Keratinocyte (primary cell): ENCODE data around the gene TRH. TPM values are rescaled to one million over a fixed set of nuclear protein-coding genes. Genes with fewer than 3 reads are reported as not detected.
A peak's percentile ranks its signal among the peaks of the same experiment; 100 is the strongest.

Source experiments
- DNase-seq: peaks from one replicate; pipeline ENCODE4 v3.0.0-alpha.2; 2011; ENCODE audit warnings: low read depth, missing footprints, low spot score
- FAIRE-seq: peaks from 2 replicates; lab custom pipeline; 2011; peaks lifted over from hg19 to GRCh38; lab: Jason Lieb, UNC
- H2AFZ ChIP-seq: 2 replicates; pipeline ENCODE4 v1.6.0; 2012; ENCODE audit warnings: low read length, control low read depth, inconsistent platforms; ENCODE audit not compliant: control insufficient read depth
- H3K27ac ChIP-seq: 2 replicates; pipeline ENCODE4 v1.5.1; 2011; ENCODE audit warnings: low read length; ENCODE audit not compliant: control insufficient read depth, insufficient read depth
- H3K27me3 ChIP-seq: 3 replicates; pipeline ENCODE4 v1.6.0; 2011; ENCODE audit warnings: low read length; ENCODE audit not compliant: control insufficient read depth, insufficient read depth; ENCODE audit errors: extremely low read depth
- H3K36me3 ChIP-seq, 2 experiments: 2 replicates in 1 of 2; 3 replicates in 1 of 2; pipeline ENCODE4 v1.5.1; 2011; ENCODE audit warnings: low read length in 2 of 2, mild to moderate bottlenecking in 1 of 2; ENCODE audit not compliant: control insufficient read depth in 2 of 2, insufficient read depth in 2 of 2; ENCODE audit errors: extremely low read depth in 1 of 2
- H3K4me1 ChIP-seq: 3 replicates; pipeline ENCODE4 v1.5.1; 2011; ENCODE audit warnings: low read length; ENCODE audit not compliant: control insufficient read depth, insufficient read depth; ENCODE audit errors: extremely low read depth
- H3K4me2 ChIP-seq: 3 replicates; pipeline ENCODE4 v1.6.0; 2011; ENCODE audit warnings: low read depth, low read length; ENCODE audit not compliant: control insufficient read depth, insufficient read depth; ENCODE audit errors: extremely low read depth
- H3K4me3 ChIP-seq, 3 experiments: fragments of 200-600 bp in 1 of 3; sonication (generic) in 1 of 3; 2 replicates in 2 of 3; 3 replicates in 1 of 3; pipeline ENCODE4 v1.5.1; 2011 to 2016; ENCODE audit warnings: low read length in 3 of 3, mild to moderate bottlenecking in 3 of 3, control low read depth in 2 of 3, inconsistent platforms in 1 of 3, low read depth in 1 of 3, mixed read lengths in 1 of 3, mixed run types in 1 of 3, moderate library complexity in 1 of 3; ENCODE audit not compliant: control insufficient read depth in 2 of 3, insufficient read depth in 2 of 3; ENCODE audit errors: extremely low read depth in 1 of 3
- H3K79me2 ChIP-seq: 2 replicates; pipeline ENCODE4 v1.6.0; 2012; ENCODE audit warnings: low read length; ENCODE audit not compliant: control insufficient read depth, insufficient read depth
- H3K9ac ChIP-seq: 3 replicates; pipeline ENCODE4 v1.6.0; 2011; ENCODE audit warnings: low read length; ENCODE audit not compliant: control insufficient read depth, insufficient read depth; ENCODE audit errors: extremely low read depth
- H3K9me1 ChIP-seq: 3 replicates; pipeline ENCODE4 v1.6.0; 2011; ENCODE audit warnings: low read length; ENCODE audit not compliant: control insufficient read depth, insufficient read depth; ENCODE audit errors: extremely low read depth
- H3K9me3 ChIP-seq: 2 replicates; pipeline ENCODE4 v1.5.1; 2012; ENCODE audit warnings: low read depth, low read length; ENCODE audit not compliant: control insufficient read depth
- H4K20me1 ChIP-seq: 3 replicates; pipeline ENCODE4 v1.6.0; 2011; ENCODE audit warnings: low read length; ENCODE audit not compliant: control insufficient read depth, insufficient read depth; ENCODE audit errors: extremely low read depth
- CTCF ChIP-seq, 3 experiments: IDR thresholded peaks in 1 of 3; conservative IDR thresholded peaks in 1 of 3; optimal IDR thresholded peaks in 1 of 3; 2 replicates in 2 of 3; 3 replicates in 1 of 3; pipeline versions ENCODE3 to v1.5.1; 2011; ENCODE audit warnings: low read length in 3 of 3, mild to moderate bottlenecking in 3 of 3, moderate library complexity in 2 of 3, control low read depth in 1 of 3, inconsistent platforms in 1 of 3; ENCODE audit not compliant: insufficient read depth in 2 of 3; ENCODE audit errors: extremely low read depth in 1 of 3
- EZH2 ChIP-seq: IDR thresholded peaks from one replicate; pipeline ENCODE4 v1.6.1; 2012; ENCODE audit warnings: inconsistent platforms, mild to moderate bottlenecking, low read length, moderate library complexity
- dilution Hi-C: fragments of 300-500 bp; cut with MboI; formaldehyde crosslinking; loops from one replicate; pipeline ENCODE4 v1.7.0; 2020; ENCODE audit warnings: low sequenced_read_pairs; ENCODE audit not compliant: extremely low pct_ligation_motif_present
- polyA plus RNA-seq, 5 experiments: library from polyadenylated mRNA; depleted of rRNA in 3 of 5; stranded (reverse) in 3 of 5; stranded (forward) in 1 of 5; unstranded in 1 of 5; fragments of >200 nt; gene quantifications; 1 replicate in 1 of 5; 2 replicates in 3 of 5; 3 replicates in 1 of 5; pipeline versions ENCODE4 v1.2.1 to v1.2.3, GENCODE V29; 2011 to 2012; ENCODE audit warnings: missing spikeins in 2 of 5, low read depth in 1 of 5, low replicate concordance in 1 of 5

Gene TRH
- polyA plus RNA-seq, 1 donor (not counting 4 experiments of a cell fraction or from before 2014, with no cell fraction given), result not detected

GRCh38 chr3:129974833-129975704, 549 bp downstream of the TRH start:
- Histone ChIP-seq H3K36me3 (no peaks in the 10 kb centered on the region), H3K4me1 (no peaks in the 10 kb centered on the region), H3K79me2 (no peaks in the 10 kb centered on the region), H3K27me3 (peaks cover 43% of the 10 kb centered on the region), H3K4me2 (no peak overlapping the region), H3K9me1 (no peaks in the 10 kb centered on the region), H3K27ac (no peak overlapping the region), H3K4me3 (no peak overlapping the region), H3K9ac (no peak overlapping the region), H2AFZ (no peak overlapping the region), H3K9me3 (no peaks in the 10 kb centered on the region), H4K20me1 (no peaks in the 10 kb centered on the region)
- peak; percentile 100 for TF ChIP-seq EZH2
- TF ChIP-seq CTCF (optimal IDR thresholded peaks at IDR 0.05 in 1 of 3, IDR thresholded peaks at IDR 0.05 in 1 of 3, conservative IDR thresholded peaks at IDR 0.05 in 1 of 3; ENCODE audit: extremely low read depth in 1 of 3, insufficient read depth in 2 of 3, low read length in 3 of 3), result no peak
- no peak for FAIRE-seq
- dilution Hi-C loops, result no loop called here
- no peak for DNase-seq

- no peaks in the 10 kb centered on the region for H4K20me1 ChIP-seq
- H3K9me3 ChIP-seq, result no peaks in the 10 kb centered on the region
- no peak overlapping the region for H3K9ac ChIP-seq
- dilution Hi-C loops, result no loop called here
- DNase-seq (no peak), FAIRE-seq (no peak)
- no peaks in the 10 kb centered on the region for H3K36me3 ChIP-seq
- no peaks in the 10 kb centered on the region for H3K79me2 ChIP-seq
- TF ChIP-seq CTCF (optimal IDR thresholded peaks at IDR 0.05 in 1 of 3, IDR thresholded peaks at IDR 0.05 in 1 of 3, conservative IDR thresholded peaks at IDR 0.05 in 1 of 3; ENCODE audit: extremely low read depth in 1 of 3, insufficient read depth in 2 of 3, low read length in 3 of 3) (peak in 2 of 3 experiments; percentile 7 to 18), EZH2 (peak; percentile 15)
- no peak overlapping the region for H3K4me3 ChIP-seq
- no peaks in the 10 kb centered on the region for H3K9me1 ChIP-seq
- H2AFZ ChIP-seq, result no peak overlapping the region
- H3K4me1 ChIP-seq, result no peaks in the 10 kb centered on the region
- no peak overlapping the region for H3K27ac ChIP-seq
- no peak overlapping the region for H3K4me2 ChIP-seq
- H3K27me3 ChIP-seq, result peaks cover 43% of the 10 kb centered on the region
Measured at GRCh38 chr3:129975705-129976048, 1.2 kb downstream of the TRH start.
